GM12875 (cell line): ENCODE data around the gene NRCAM.

Experiments used
- H3K4me3 ChIP-seq: one replicate; pipeline ENCODE4 v1.5.1; 2011; ENCODE audit warnings: low read depth, low read length, control low read depth
- CTCF ChIP-seq: IDR thresholded peaks from 2 replicates; pipeline ENCODE4 v1.5.1; 2011; ENCODE audit warnings: low read depth, mild to moderate bottlenecking, control low read depth, inconsistent platforms, low read length, moderate library complexity, borderline replicate concordance; ENCODE audit not compliant: insufficient read depth

NRCAM gene

GRCh38 chr7:108321359-108321758 lies 134.9 kb downstream of the NRCAM start:
- H3K4me3 ChIP-seq, result no peak overlapping the region
- no peak for TF ChIP-seq CTCF

- TF ChIP-seq CTCF, result no peak
Observed at GRCh38 chr7:108316708-108317107, 139.5 kb downstream of the NRCAM start.

GRCh38 chr7:108314551-108314950 lies 141.7 kb downstream of the NRCAM start:
- TF ChIP-seq CTCF, result no peak
- no peak overlapping the region for H3K4me3 ChIP-seq

More at GRCh38 chr7:108316708-108317107, 139.5 kb downstream of the NRCAM start:
- H3K4me3 ChIP-seq, result no peak overlapping the region

- no peak for TF ChIP-seq CTCF
- H3K4me3 ChIP-seq, result no peak overlapping the region
Observed at GRCh38 chr7:108314049-108314448, 142.2 kb downstream of the NRCAM start.

- H3K4me3 ChIP-seq, result no peak overlapping the region
- no peak for TF ChIP-seq CTCF
Observed at GRCh38 chr7:108313086-108313485, 143.2 kb downstream of the NRCAM start.

- no peak for TF ChIP-seq CTCF
Observed at GRCh38 chr7:108311446-108312168, 144.6 kb downstream of the NRCAM start.

GRCh38 chr7:108310351-108310750 lies 145.9 kb downstream of the NRCAM start:
- no peak for TF ChIP-seq CTCF
- H3K4me3 ChIP-seq, result no peak overlapping the region

More at GRCh38 chr7:108311446-108312168, 144.6 kb downstream of the NRCAM start:
- no peak overlapping the region for H3K4me3 ChIP-seq
